Ovary (tissue), 9 donors: ENCODE measurements around the gene ERGIC2. TPM values are rescaled to one million over a fixed set of nuclear protein-coding genes. Genes with fewer than 3 reads are reported as not detected.
"Not testable (repeated sequence)": the region's sequence is repeated elsewhere in the genome, so short reads cannot be mapped to it uniquely, and the experiment has no call there.

Experiments
- DNase-seq, 5 donors: peaks; one replicate each; pipeline ENCODE4 v3.0.0-alpha.2; 2019 to 2020
- H3K27ac ChIP-seq, 2 donors: fragments of 200-600 bp; one replicate each; pipeline versions ENCODE4 v1.5.1 to v1.8.0; 2019 to 2022
- H3K27me3 ChIP-seq: fragments of 200-600 bp; one replicate; pipeline ENCODE4 v1.8.0; 2022
- H3K36me3 ChIP-seq: fragments of 200-600 bp; sonication (generic); one replicate; pipeline ENCODE4 v1.5.1; 2019
- H3K4me1 ChIP-seq: one replicate; pipeline ENCODE4 v1.8.1; 2013; ENCODE audit warnings: mild to moderate bottlenecking, moderate library complexity; ENCODE audit not compliant: insufficient read depth
- H3K4me3 ChIP-seq: fragments of 200-600 bp; sonication (generic); one replicate; pipeline ENCODE4 v1.5.1; 2017
- H3K9me3 ChIP-seq, 2 donors: fragments of 200-600 bp in 1 of 2; sonication (generic) in 1 of 2; one replicate each; pipeline versions ENCODE4 v1.5.1 to v1.8.1; 2013 to 2019; ENCODE audit warnings: mild to moderate bottlenecking in 1 of 2, moderate library complexity in 1 of 2
- EP300 ChIP-seq: sonication (generic); formaldehyde crosslinking; IDR thresholded peaks from one replicate; pipeline ENCODE4 v1.6.1; 2017; ENCODE audit warnings: antibody characterized with exemption
- POLR2A ChIP-seq: fragments of 450-650 bp; IDR thresholded peaks from one replicate; pipeline ENCODE4 v1.6.1; 2017; ENCODE audit warnings: antibody characterized with exemption, mild to moderate bottlenecking, moderate library complexity
- WGBS, 3 donors: extraction: QIAGEN DNeasy Blood & Tissue Kit in 1 of 3; methylation state at CpG; one replicate each; pipeline versions ENCODE4 v1.1.5 to v1.1.7; 2013 to 2017; 5-methylcytosine and 5-hydroxymethylcytosine counted together
- intact Hi-C, 4 donors: fragments of 100-400 bp; cut with DNase I; formaldehyde crosslinking; loops; one replicate each; pipeline versions ENCODE4 v1.11.0 to v1.15.1; 2022 to 2023
- polyA plus RNA-seq, 2 donors: library from polyadenylated mRNA; stranded (reverse); fragments of 200-250 nt in 1 of 2; fragments of 350-450 nt in 1 of 2; fragmentation: Illumina TruSeq in 1 of 2; extraction: RNeasy Lipid Tissue Mini Kit (QIAGEN cat#74804) in 1 of 2; gene quantifications; one replicate each; pipeline ENCODE4 v1.2.3, GENCODE V29; 2013 to 2014
- total RNA-seq, 7 donors: library from RNA; depleted of rRNA in 2 of 7; stranded (reverse); fragments of >200 nt in 2 of 7; fragmentation: NEBNext Ultra II Directional in 3 of 7; extraction: Animal tissue kit (Norgen Biotek cat#: 25700) in 3 of 7; gene quantifications; one replicate each; pipeline versions ENCODE4 v1.1.0 to v1.2.4, GENCODE V29; 2016 to 2023
- TF ChIP-seq, protein P1 (sequence below), 3 donors: fragments of 450-650 bp in 2 of 3; fragments of 200-600 bp in 1 of 3; IDR thresholded peaks; one replicate each; pipeline versions ENCODE4 v1.5.1 to v1.8.0; 2016 to 2022; ENCODE audit warnings: antibody characterized with exemption in 3 of 3, mild to moderate bottlenecking in 1 of 3
- donor health status: DM: no; HTN: no; CAD: no; lungs with moderate emphysema.
- donor health status: DM: no; HTN: no; CAD: no.
- donor health status: Bipolar disorder and iron deficiency.
- donor health status: DM: yes; HTN: yes; CAD: no.
- donor health status: DM: no; HTN: no; CAD: no.
- donor health status: DM: yes; HTN: yes; CAD: no.

The ERGIC2 gene
- total and polyA plus RNA-seq, 9 donors = 21.3 to 75.1 (median 53.6) TPM

DNA sequence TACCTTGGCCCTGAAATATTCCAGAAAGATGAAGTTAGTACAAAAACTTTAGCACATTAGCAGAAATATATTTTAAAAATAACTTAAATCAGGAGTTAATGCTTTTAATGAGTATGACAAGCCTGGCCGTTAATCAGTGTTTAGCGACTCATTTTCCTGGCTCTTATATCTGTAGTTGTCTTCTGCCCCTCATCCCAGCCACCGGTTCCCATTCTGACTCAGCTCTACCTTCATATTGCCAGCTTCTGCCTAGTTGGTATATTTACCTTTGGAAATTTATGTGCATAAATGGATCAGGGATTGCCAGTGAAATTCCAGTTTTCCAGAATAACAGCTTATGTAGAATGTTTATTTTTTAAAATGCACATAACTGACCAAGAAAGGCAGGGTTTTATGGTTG is 79.9 kb downstream of the ERGIC2 start:
- WGBS, 3 donors = 68 to 74% (median 69%) methylated on average over 3 of the region's 3 CpGs
- H3K4me3 ChIP-seq = no peak overlapping the region
- no peaks in the 10 kb centered on the region for H3K36me3 ChIP-seq
- H3K4me1 ChIP-seq = no peaks in the 10 kb centered on the region
- DNase-seq = no peak
- no peaks in the 10 kb centered on the region for H3K9me3 ChIP-seq
- TF ChIP-seq POLR2A (no peak), EP300 (no peak)
- TF ChIP-seq, protein P1, sequence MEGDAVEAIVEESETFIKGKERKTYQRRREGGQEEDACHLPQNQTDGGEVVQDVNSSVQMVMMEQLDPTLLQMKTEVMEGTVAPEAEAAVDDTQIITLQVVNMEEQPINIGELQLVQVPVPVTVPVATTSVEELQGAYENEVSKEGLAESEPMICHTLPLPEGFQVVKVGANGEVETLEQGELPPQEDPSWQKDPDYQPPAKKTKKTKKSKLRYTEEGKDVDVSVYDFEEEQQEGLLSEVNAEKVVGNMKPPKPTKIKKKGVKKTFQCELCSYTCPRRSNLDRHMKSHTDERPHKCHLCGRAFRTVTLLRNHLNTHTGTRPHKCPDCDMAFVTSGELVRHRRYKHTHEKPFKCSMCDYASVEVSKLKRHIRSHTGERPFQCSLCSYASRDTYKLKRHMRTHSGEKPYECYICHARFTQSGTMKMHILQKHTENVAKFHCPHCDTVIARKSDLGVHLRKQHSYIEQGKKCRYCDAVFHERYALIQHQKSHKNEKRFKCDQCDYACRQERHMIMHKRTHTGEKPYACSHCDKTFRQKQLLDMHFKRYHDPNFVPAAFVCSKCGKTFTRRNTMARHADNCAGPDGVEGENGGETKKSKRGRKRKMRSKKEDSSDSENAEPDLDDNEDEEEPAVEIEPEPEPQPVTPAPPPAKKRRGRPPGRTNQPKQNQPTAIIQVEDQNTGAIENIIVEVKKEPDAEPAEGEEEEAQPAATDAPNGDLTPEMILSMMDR (IDR thresholded peaks at IDR 0.05) = no peak
- H3K27me3 ChIP-seq = no peaks in the 10 kb centered on the region
- H3K27ac ChIP-seq = no peak overlapping the region
- intact Hi-C loops = no loop called here

DNA sequence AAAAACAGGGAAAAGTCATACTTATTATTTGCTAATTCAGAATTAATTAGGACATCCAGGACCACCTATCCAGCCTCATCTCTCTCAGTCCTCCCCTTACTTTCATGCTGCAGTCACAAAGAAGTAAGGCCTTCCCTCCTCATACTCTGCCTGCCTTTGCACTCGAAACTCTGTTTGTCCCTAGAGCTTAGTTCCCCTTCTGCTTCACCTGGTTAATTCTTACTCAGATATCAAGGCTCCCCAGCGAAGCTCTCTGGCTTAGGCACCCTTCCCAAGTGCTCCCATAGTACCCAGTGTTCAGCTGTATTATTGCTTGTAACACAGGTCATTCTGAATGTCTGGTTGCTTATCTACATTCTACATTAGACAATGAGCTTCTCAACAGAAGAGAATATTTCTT is 81.3 kb downstream of the ERGIC2 start:
- intact Hi-C loops = no loop called here
- WGBS, 3 donors = 70 to 86% (median 81%) methylated on average over 2 of the region's 2 CpGs
- Histone ChIP-seq H3K4me1 (no peaks in the 10 kb centered on the region), H3K27me3 (no peaks in the 10 kb centered on the region), H3K27ac (no peak overlapping the region), H3K4me3 (no peak overlapping the region), H3K36me3 (no peaks in the 10 kb centered on the region), H3K9me3 (no peaks in the 10 kb centered on the region)
- TF ChIP-seq EP300 (no peak), POLR2A (no peak)
- TF ChIP-seq, protein P1 (IDR thresholded peaks at IDR 0.05) = no peak
- DNase-seq = no peak

DNA sequence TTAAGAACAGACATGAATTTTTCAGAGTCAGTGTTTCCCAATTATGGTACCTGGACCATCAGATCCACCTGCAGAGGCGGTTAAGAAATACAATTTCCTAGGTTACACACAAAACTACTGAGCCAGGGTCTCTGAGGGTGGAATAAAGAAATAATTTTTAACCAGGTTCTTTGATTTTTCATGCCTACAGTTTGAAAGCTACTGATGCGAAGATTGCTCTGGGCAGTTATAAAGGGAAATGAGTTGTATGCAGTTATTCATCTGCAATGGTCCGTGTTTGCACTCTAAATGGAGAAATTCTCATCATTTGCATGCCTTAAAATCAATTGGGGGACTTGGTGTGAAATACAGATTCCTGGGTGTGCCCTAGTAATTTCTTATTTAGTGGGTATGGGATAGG is 89.7 kb downstream of the ERGIC2 start:
- H3K4me3 ChIP-seq = no peak overlapping the region
- WGBS, 3 donors = 93 to 97% (median 95%) methylated on average over 3 of the region's 3 CpGs
- H3K36me3 ChIP-seq = no peaks in the 10 kb centered on the region
- H3K9me3 ChIP-seq = no peaks in the 10 kb centered on the region
- H3K27me3 ChIP-seq = no peaks in the 10 kb centered on the region
- intact Hi-C loops = no loop called here
- no peak overlapping the region for H3K27ac ChIP-seq
- no peaks in the 10 kb centered on the region for H3K4me1 ChIP-seq
- TF ChIP-seq EP300 = no peak
- TF ChIP-seq, protein P1 (IDR thresholded peaks at IDR 0.05) = no peak
- TF ChIP-seq POLR2A = no peak
- no peak for DNase-seq

DNA sequence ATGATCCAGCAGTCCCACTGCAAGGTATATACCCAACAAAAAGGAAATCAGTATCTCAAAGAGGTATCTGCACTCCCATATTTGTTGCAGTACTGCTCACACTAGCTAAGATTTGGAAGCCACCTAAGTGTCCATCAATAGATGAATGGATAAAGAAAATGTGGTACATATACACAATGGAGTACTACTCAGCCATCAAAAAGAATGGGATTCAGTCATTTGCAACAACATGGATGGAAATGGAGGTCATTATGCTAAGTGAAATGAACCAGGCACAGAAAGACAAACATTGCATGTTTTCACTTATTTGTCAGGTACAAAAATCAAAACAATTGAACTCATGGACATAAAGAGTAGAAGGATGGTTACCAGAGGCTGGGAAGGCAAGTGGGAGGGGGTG is 90.5 kb downstream of the ERGIC2 start:
- intact Hi-C loops, DNase-seq, H3K9me3 ChIP-seq, H3K27me3 ChIP-seq, H3K4me1 ChIP-seq, H3K36me3 ChIP-seq, H3K4me3 ChIP-seq, H3K27ac ChIP-seq: not testable (repeated sequence)

DNA sequence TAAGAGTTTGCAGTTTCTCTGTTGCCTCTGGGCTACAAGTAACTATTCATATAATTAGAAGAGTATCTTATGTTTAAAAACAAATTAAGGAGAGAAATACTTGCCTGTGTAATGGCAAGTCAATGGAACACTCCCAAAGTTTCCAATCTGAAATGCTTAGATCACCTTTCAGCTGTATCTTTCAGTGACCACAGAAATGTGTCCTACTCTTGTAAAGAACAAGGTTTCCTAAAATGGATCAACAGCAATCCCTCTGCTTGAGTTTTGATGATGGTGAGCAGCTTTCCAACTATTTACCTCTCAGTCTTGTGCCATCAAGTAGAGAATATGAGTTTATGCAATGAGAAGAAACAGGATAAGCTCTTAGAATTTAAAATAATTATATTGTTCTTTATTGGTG is 92.9 kb downstream of the ERGIC2 start:
- intact Hi-C loops = no loop called here
- TF ChIP-seq POLR2A (no peak), EP300 (no peak)
- TF ChIP-seq, protein P1 (IDR thresholded peaks at IDR 0.05) = no peak

More for the DNA sequence above, 92.9 kb downstream of the ERGIC2 start:
- no peaks in the 10 kb centered on the region for H3K36me3 ChIP-seq
- no peak overlapping the region for H3K4me3 ChIP-seq
- H3K4me1 ChIP-seq = no peaks in the 10 kb centered on the region
- H3K27me3 ChIP-seq = no peaks in the 10 kb centered on the region
- DNase-seq = no peak
- no peak overlapping the region for H3K27ac ChIP-seq
- no peaks in the 10 kb centered on the region for H3K9me3 ChIP-seq
